ENCODE measurements around the gene MND1.

Gene MND1

DNA sequence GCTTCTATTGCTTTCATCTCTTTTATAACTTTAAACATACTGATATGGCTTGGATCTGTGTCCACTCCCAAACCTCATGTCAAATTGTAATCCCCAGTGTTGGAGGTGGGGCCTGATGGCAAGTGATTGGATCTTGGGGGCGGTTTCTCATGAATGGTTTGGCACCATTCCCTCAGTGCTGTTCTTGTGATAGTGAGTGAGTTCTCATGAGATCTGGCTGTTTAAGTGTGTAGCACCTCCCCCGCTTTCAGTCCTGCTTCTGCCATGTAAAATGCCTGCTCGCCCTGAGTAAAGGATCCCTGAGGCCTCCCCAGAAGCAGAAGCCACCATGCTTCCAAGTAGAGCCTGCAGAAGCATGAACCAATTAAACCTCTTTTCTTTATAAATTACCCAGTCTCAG is 17.7 kb downstream of the MND1 start:
- H3K27me3 ChIP-seq (ENCODE audit: insufficient read depth, low read length, poor library complexity, severe bottlenecking) = no peaks in the 10 kb centered on the region
- no peak overlapping the region for H3K4me2 ChIP-seq (ENCODE audit: low read depth, low read length, poor library complexity, severe bottlenecking)
- peaks cover 4% of the 10 kb centered on the region for H4K20me1 ChIP-seq (ENCODE audit: insufficient read depth, low read length, poor library complexity, severe bottlenecking)
- peaks cover 87% of the 10 kb centered on the region for H3K36me3 ChIP-seq (ENCODE audit: insufficient read depth, low read length)
- no peak for TF ChIP-seq EZH2phosphoT487 (IDR thresholded peaks at IDR 0.05; ENCODE audit: borderline replicate concordance)
- no peak for TF ChIP-seq CTCF (conservative IDR thresholded peaks at IDR 0.05; ENCODE audit: low read length)
- no peak overlapping the region for H3K9ac ChIP-seq (ENCODE audit: low read depth, low read length, poor library complexity, severe bottlenecking)
- H3K4me3 ChIP-seq (ENCODE audit: low read length, poor library complexity, severe bottlenecking) = no peak overlapping the region
- H3F3A ChIP-seq (ENCODE audit: low read depth) = peaks cover 4% of the 10 kb centered on the region; the same call in 1 of the 2 replicates
- H3K9me3 ChIP-seq (ENCODE audit: insufficient read depth, low read depth, low read length) = no peaks in the 10 kb centered on the region
- no peak overlapping the region for H2AFZ ChIP-seq (ENCODE audit: low read length)
- peaks cover 12% of the 10 kb centered on the region for H3K4me1 ChIP-seq (ENCODE audit: insufficient read depth, low read length, poor library complexity, severe bottlenecking)
- no peaks in the 10 kb centered on the region for H3K9me2 ChIP-seq (replicated peaks; ENCODE audit: low read depth, low read length)
- H3K79me2 ChIP-seq (ENCODE audit: insufficient read depth, low read length) = peaks cover 29% of the 10 kb centered on the region

DNA sequence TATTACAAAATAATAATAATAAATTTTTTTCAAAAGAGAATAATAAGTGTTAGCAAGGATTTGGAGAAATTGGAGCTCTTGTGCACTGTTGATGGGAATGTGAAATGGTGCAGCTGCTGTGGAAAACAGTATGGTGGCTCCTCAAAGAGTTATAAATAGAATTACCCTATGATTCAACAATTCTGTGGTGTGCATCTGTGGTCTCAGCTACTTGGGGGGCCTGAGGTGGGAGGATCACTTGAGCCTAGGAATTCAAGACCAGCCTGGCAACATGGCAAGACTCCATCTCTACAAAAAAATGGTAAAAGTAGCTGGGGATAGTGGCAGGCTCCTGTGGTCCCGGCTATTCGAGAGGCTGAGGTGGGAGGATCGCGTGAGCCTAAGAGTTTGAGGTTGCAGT is 19.6 kb downstream of the MND1 start:
- H3K9me3 ChIP-seq (ENCODE audit: insufficient read depth, low read depth, low read length) = no peaks in the 10 kb centered on the region
- no peak overlapping the region for H3K4me3 ChIP-seq (ENCODE audit: low read length, poor library complexity, severe bottlenecking)
- no peak overlapping the region for H3K9ac ChIP-seq (ENCODE audit: low read depth, low read length, poor library complexity, severe bottlenecking)
- H3K4me2 ChIP-seq (ENCODE audit: low read depth, low read length, poor library complexity, severe bottlenecking) = no peak overlapping the region
- no peaks in the 10 kb centered on the region for H3K27me3 ChIP-seq (ENCODE audit: insufficient read depth, low read length, poor library complexity, severe bottlenecking)
- TF ChIP-seq CTCF (conservative IDR thresholded peaks at IDR 0.05; ENCODE audit: low read length) (no peak), EZH2phosphoT487 (IDR thresholded peaks at IDR 0.05; ENCODE audit: borderline replicate concordance) (no peak)
- peaks cover 82% of the 10 kb centered on the region for H3K36me3 ChIP-seq (ENCODE audit: insufficient read depth, low read length)
- H2AFZ ChIP-seq (ENCODE audit: low read length) = no peak overlapping the region
- peaks cover 19% of the 10 kb centered on the region for H3K79me2 ChIP-seq (ENCODE audit: insufficient read depth, low read length)
- peaks cover 6% of the 10 kb centered on the region; the same call in 1 of the 2 replicates for H3F3A ChIP-seq (ENCODE audit: low read depth)
- no peaks in the 10 kb centered on the region for H3K9me2 ChIP-seq (replicated peaks; ENCODE audit: low read depth, low read length)
- H3K4me1 ChIP-seq (ENCODE audit: insufficient read depth, low read length, poor library complexity, severe bottlenecking) = peaks cover 22% of the 10 kb centered on the region
- H4K20me1 ChIP-seq (ENCODE audit: insufficient read depth, low read length, poor library complexity, severe bottlenecking) = no peaks in the 10 kb centered on the region

GRCh38 chr4:153365003-153365402 is 20.5 kb downstream of the MND1 start:
- TF ChIP-seq CTCF (conservative IDR thresholded peaks at IDR 0.05; ENCODE audit: low read length) (no peak), EZH2phosphoT487 (IDR thresholded peaks at IDR 0.05; ENCODE audit: borderline replicate concordance) (no peak)
- peaks cover 6% of the 10 kb centered on the region; the same call in 1 of the 2 replicates for H3F3A ChIP-seq (ENCODE audit: low read depth)

More at GRCh38 chr4:153365003-153365402, 20.5 kb downstream of the MND1 start:
- peaks cover 20% of the 10 kb centered on the region for H3K79me2 ChIP-seq (ENCODE audit: insufficient read depth, low read length)
- no peaks in the 10 kb centered on the region for H3K9me3 ChIP-seq (ENCODE audit: insufficient read depth, low read depth, low read length)
- no peak overlapping the region for H3K4me2 ChIP-seq (ENCODE audit: low read depth, low read length, poor library complexity, severe bottlenecking)
- no peak overlapping the region for H3K4me3 ChIP-seq (ENCODE audit: low read length, poor library complexity, severe bottlenecking)
- H4K20me1 ChIP-seq (ENCODE audit: insufficient read depth, low read length, poor library complexity, severe bottlenecking) = no peaks in the 10 kb centered on the region
- no peak overlapping the region for H3K9ac ChIP-seq (ENCODE audit: low read depth, low read length, poor library complexity, severe bottlenecking)
- H3K27me3 ChIP-seq (ENCODE audit: insufficient read depth, low read length, poor library complexity, severe bottlenecking) = no peaks in the 10 kb centered on the region
- no peak overlapping the region for H2AFZ ChIP-seq (ENCODE audit: low read length)
- H3K4me1 ChIP-seq (ENCODE audit: insufficient read depth, low read length, poor library complexity, severe bottlenecking) = peaks cover 22% of the 10 kb centered on the region
- H3K9me2 ChIP-seq (replicated peaks; ENCODE audit: low read depth, low read length) = no peaks in the 10 kb centered on the region
- peaks cover 80% of the 10 kb centered on the region for H3K36me3 ChIP-seq (ENCODE audit: insufficient read depth, low read length)
